Right ventricle myocardium inferior (tissue), 1 donor: ENCODE data around the gene ZSCAN5A. TPM values are rescaled to one million over a fixed set of nuclear protein-coding genes. Genes with fewer than 3 reads are reported as not detected.
A peak's percentile ranks its signal among the peaks of the same experiment; 100 is the strongest.
"Not testable (repeated sequence)": the region's sequence is repeated elsewhere in the genome, so short reads cannot be mapped to it uniquely, and the experiment has no call there.

Experiments used
- ATAC-seq: fragments of 200-7000 bp; cut with Tn5 transposase; one replicate; pipeline ENCODE4 v1.9.1; 2020; ENCODE audit warnings: mild to moderate bottlenecking, moderate library complexity
- DNase-seq: peaks from one replicate; pipeline ENCODE4 v3.0.0; 2021; ENCODE audit errors: missing footprints
- intact Hi-C: fragments of 100-400 bp; cut with DNase I; formaldehyde crosslinking; loops from one replicate; pipeline ENCODE4 v1.11.0; 2022
- total RNA-seq: library from RNA; stranded (reverse); fragmentation: NEBNext Ultra II Directional; extraction: Animal tissue kit (Norgen Biotek cat#: 25700); gene quantifications from one replicate; pipeline ENCODE4 v1.2.1, GENCODE V29; 2021
- donor health status: DM: no; HTN: yes; CAD: no; lungs with severe emphysema.

ZSCAN5A gene
- total RNA-seq, 1 donor from 2014 or later, result 20.3 TPM

- DNase-seq (no peak), ATAC-seq (no peak)
- intact Hi-C loops, result no loop called here
These were observed 18.8 kb downstream of the ZSCAN5A start for GRCh38 chr19:56295531-56296455.

- DNase-seq (no peak), ATAC-seq (no peak)
- intact Hi-C loops, result no loop called here
These were observed 20.1 kb downstream of the ZSCAN5A start for GRCh38 chr19:56294549-56294948.

DNA sequence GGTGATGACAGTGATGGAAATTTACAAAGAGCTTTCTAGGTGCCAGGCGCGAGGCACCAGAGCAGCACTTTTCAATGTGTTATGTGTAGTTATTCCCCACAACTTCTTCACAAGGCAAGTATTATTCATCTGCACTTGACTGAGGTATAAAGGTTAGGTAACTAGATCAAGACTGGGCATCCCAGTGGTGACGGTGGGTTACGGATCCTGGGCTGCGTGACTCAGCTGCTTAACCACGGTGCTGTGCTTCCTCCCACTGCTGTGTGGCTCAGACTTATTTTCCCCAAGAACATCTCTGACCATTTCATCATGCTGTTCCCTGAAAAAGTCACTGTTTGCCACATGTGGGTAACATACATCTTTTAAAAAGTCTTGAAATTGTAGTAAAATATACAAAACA lies 22.8 kb downstream of the ZSCAN5A start:
- intact Hi-C loops, result no loop called here
- no peak for DNase-seq
- no peak for ATAC-seq

DNA sequence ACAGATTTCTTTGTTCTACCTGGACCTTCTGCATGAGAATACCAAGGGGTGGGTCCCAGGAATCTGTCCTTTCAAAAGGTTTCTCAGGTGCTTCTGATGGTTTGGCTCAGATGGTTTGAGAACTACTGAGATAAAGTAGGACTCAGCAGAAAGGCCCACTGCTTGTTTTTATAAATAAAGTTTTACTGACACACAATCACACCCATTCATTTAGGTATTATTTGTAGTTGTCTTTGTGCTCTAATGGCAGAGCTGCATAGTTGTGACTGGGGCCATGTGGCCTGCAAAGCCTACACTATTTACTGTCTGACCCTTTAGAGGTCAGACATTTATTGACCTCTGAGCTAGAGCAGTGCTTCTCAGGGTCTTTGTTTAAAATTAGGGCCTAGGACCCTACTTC lies 24.5 kb downstream of the ZSCAN5A start:
- DNase-seq (no peak), ATAC-seq (no peak)
- intact Hi-C loops, result no loop called here

DNA sequence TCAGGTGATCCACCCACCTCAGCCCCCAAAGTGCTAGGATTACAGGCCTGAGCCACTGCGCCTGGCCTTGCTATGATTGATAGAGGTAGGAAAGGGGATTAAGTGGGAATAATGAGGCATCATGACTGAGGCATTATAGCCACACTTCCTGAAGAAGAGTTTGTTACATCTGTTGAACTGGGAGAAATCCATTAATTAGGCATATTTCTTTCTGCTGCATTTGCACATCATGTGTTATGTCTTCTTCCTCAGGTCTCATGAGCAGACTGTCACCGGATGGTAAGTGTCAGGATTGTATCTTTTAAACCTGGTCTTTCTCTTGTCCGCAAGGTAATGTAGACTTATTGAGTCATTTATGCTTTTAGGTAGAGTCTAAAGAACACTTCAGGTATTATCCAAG lies 29.9 kb downstream of the ZSCAN5A start:
- intact Hi-C loops, result no loop called here
- DNase-seq (no peak), ATAC-seq (no peak)

- DNase-seq (no peak), ATAC-seq (no peak)
- intact Hi-C loops, result no loop called here
These were observed 31.8 kb downstream of the ZSCAN5A start for GRCh38 chr19:56282809-56283208.

- intact Hi-C loops, result no loop called here
- DNase-seq, result no peak
- ATAC-seq, result no peak
These were observed 41.0 kb downstream of the ZSCAN5A start for GRCh38 chr19:56273563-56274117.

- no peak for DNase-seq
- intact Hi-C loops, result no loop called here
- no peak for ATAC-seq
These were observed 42.4 kb downstream of the ZSCAN5A start, which contains the start of gene EDDM13 for GRCh38 chr19:56272161-56272798. TSS of gene EDDM13 (plus strand) at chr19:56272748. CDS start at chr19:56272835, 87 bp downstream.

GRCh38 chr19:56271151-56271550 lies 43.5 kb downstream of the ZSCAN5A start:
- intact Hi-C loops, result no loop called here
- no peak for ATAC-seq
- DNase-seq, result no peak

GRCh38 chr19:56270676-56271075 lies 44.0 kb downstream of the ZSCAN5A start:
- DNase-seq (no peak), ATAC-seq (no peak)

DNA sequence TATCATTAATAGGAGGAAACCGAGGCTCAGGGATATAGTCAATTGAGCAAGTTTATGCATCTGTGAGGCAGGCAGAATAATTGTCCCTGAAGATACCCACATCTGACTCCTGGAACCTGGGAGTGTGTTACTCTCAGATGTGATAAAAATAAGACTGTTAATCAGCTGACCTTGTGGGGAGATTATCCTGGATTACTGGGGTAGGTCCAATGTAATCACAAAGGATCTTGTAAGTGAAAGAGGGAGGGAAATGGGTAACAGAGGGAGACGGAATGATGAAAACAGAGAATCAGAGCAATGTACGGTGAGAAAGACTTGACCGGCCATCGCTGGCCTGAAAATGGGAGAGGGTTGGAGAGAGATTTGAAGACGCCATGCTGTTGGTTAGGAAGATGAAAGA lies 45.3 kb downstream of the ZSCAN5A start:
- ATAC-seq (no peak), DNase-seq (no peak)
- intact Hi-C loops, result no loop called here

More at GRCh38 chr19:56270676-56271075, 44.0 kb downstream of the ZSCAN5A start:
- intact Hi-C loops, result no loop called here

DNA sequence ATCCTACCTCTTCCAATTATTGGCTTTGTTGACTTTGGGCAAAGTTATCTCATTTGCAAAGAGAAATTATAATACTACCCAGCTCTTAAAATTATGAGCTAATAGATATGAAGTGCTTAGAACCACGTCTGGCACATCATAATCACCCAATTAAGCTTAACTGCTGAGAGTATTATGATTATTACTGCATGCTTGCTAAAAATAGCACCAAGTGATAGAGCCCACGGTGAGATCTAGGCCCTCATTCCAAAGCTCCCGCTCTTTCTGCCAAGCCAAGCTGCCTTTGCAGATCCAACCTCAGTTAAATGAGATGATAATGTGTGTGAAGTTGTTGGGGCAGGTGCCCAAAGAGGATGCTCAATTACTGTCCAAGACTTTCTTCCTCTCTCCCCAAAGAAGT lies 48.6 kb downstream of the ZSCAN5A start:
- DNase-seq (no peak), ATAC-seq (no peak)
- intact Hi-C loops, result no loop called here

GRCh38 chr19:56263319-56263718 lies 51.3 kb downstream of the ZSCAN5A start:
- ATAC-seq (no peak), DNase-seq (no peak)
- intact Hi-C loops, result no loop called here

DNA sequence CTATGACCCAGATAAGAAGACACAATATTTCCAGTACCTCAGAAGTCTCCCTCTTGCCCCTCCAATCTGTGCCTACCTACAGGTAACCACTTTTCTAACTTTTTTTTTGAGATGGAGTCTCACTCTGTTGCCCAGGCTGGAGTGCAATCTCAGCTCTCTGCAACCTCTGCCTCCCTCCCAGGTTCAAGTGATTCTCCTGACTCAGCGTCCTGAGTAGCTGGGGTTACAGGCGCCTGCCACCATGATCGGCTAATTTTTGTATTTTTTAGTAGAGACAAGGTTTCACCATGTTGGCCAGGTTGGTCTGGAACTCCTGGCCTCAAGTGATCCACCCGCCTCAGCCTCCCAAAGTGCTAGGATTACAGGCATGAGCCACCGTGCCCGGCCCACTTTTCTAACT lies 52.7 kb downstream of the ZSCAN5A start:
- intact Hi-C loops, DNase-seq, ATAC-seq: not testable (repeated sequence)

GRCh38 chr19:56261145-56261544 lies 53.5 kb downstream of the ZSCAN5A start:
- DNase-seq (no peak), ATAC-seq (no peak)
- intact Hi-C loops, result no loop called here

DNA sequence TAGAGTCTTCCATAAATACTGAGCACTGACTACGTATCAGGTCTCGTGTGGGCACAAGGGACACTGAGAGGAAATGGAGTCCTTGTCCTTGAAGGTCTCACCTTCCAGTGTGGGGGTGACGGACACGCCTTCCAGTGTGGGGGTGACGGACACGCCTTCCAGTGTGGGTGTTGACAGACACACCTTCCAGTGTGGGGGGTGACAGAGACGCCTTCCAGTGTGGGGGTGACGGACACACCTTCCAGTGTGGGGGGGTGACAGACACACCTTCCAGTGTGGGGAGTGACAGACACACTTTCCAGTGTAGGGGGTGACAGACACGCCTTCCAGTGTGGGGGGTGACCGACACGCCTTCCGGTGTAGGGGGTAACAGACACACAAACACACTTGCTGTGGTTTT lies 56.4 kb downstream of the ZSCAN5A start:
- intact Hi-C loops, result no loop called here
- no peak for ATAC-seq
- DNase-seq, result no peak

- DNase-seq (no peak), ATAC-seq (no peak)
- intact Hi-C loops, result loop anchor here (1.0 to 5.0 kb wide), 2 partner anchors 80 to 99 kb away; no protein-coding TSS in a partner anchor
These were observed 60.9 kb downstream of the ZSCAN5A start for GRCh38 chr19:56253737-56254136.

DNA sequence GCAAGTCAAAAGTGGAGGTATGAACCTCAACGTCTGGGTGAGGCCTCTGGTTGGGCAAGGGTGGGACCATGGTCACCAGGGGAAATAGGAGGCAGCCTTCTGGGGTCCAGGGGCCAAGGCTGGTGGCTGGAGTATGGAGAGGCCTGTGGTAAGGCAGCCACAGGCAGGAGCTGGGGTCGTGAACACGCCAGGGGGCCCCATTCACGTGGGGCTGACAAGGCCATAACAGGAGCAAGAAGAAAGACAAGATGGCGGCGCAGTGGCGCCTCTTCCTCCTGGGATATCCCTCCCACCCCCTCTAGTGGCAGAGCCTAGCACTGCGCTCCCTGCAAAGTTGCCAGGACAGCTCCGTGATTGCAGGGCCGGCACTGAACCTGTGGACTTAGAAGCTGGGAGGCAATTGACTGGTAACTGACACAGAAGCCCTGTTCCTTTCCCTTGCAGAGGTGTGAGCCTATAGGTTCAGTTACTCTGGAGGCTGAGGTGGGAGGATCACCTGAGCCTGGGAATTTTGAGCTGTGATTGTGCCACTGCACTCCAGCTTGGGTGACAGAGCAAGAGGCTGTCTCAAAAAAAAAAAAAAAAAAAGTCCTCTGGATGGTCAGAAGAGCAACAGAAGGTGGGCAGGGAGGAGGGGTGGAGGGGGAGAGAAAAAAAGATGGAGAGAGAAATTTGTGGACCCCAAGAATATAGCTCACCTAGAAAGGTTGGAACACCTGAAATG lies 61.8 kb downstream of the ZSCAN5A start:
- ATAC-seq, result peak; percentile 77
- intact Hi-C loops, result loop anchor here (1.0 to 5.0 kb wide), 2 partner anchors 80 to 99 kb away; no protein-coding TSS in a partner anchor

DNA sequence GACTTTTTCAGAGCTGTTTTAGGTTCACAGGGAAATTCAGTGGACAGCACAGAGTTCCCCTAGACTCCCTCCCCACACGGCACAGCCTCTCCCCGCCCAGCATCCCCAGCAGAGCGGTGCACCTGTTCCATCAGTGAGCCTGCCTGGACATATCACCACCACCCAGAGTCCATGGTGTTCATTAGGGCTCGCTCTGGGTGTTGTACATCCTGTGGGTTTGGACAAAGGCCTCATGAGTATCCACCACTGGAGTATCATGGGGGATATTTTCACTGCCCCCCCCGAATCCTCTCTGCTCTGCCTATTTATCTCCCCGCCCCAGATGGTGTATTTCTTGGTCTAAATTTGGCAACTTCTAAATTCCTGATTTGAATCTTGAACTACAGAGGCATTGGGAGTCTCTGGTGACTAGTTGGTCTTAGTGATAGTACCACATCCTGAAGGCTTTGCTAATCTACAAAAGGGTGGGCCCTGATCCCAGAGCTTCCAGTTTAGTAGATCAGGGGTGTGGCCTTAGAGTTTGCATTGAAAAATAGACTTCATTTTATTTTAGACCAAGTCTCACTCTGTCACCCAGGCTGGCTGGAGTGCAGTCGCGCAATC lies 65.8 kb downstream of the ZSCAN5A start:
- intact Hi-C loops, ATAC-seq, DNase-seq: not testable (repeated sequence)

More for the DNA sequence above, 61.8 kb downstream of the ZSCAN5A start:
- DNase-seq, result peak; percentile 88
